GM11168 (cell line): Measurements from ENCODE around the gene ADAMTS17.

ENCODE experiments used
- in situ Hi-C: fragments of 300-500 bp; cut with MboI; formaldehyde crosslinking; loops from one replicate; pipeline ENCODE4 v1.12.0; 2022; ENCODE audit warnings: low sequenced_read_pairs; ENCODE audit not compliant: unreplicated experiment

ADAMTS17 gene

DNA sequence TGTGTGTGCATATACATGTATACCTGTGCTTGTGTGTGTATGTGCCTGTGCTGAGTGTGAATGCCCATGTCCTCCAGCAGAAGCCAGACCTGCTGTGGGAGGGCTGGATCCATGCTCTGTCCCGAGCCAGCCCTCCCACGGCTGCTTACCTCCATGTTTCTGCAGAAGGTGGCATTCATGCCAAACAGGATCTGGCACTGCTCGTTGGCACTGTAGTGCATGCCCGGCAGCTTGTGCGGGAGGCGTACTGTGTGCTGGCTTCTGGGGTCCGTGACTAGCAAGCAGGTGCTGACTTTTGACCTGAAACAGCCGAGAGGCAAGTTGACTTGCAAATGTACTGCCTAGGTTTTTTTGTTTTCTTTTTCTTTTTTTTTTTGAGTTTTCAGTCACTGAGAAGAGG is 189.3 kb downstream of the ADAMTS17 start:
- in situ Hi-C loops, result no loop called here

DNA sequence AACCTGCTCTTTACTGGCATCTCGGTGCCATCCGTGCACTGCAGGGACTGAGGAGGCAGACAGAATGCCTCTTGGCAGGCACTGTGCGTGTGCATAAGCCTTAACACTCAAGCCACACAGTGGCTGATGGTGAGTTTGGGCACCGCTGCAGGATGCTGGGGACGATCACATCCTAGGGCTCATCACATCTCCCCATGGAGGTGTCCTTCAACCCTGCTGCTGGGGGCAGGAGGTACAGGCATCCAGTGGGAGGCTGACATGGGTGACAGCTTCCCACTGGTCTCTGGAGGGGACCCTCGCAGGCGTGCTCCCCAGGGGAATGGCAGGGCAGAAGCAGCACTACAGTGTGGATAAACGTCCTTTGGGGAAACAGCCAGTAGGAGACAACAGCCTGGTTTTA is 190.9 kb downstream of the ADAMTS17 start:
- in situ Hi-C loops, result no loop called here

GRCh38 chr15:100147828-100148227 is 193.9 kb downstream of the ADAMTS17 start:
- in situ Hi-C loops, result no loop called here

DNA sequence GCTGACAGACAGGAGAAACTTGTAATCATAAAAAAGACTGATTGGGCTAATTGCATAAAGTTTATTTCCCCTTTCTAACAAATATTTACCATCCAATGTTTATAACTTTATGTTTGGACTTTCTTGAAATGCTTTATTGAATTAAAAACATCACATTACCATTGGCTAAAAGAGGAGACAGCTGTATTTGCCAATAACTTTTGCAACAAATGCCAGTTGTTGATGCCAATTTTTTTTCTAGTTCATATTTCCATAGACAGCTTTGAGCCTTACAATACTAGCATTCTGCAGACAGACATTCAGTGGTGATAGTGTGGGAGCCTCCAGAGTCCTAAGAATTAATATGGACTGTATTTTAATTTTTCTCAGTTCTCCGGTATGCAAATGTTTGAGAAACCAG is 198.4 kb downstream of the ADAMTS17 start:
- in situ Hi-C loops, result no loop called here

DNA sequence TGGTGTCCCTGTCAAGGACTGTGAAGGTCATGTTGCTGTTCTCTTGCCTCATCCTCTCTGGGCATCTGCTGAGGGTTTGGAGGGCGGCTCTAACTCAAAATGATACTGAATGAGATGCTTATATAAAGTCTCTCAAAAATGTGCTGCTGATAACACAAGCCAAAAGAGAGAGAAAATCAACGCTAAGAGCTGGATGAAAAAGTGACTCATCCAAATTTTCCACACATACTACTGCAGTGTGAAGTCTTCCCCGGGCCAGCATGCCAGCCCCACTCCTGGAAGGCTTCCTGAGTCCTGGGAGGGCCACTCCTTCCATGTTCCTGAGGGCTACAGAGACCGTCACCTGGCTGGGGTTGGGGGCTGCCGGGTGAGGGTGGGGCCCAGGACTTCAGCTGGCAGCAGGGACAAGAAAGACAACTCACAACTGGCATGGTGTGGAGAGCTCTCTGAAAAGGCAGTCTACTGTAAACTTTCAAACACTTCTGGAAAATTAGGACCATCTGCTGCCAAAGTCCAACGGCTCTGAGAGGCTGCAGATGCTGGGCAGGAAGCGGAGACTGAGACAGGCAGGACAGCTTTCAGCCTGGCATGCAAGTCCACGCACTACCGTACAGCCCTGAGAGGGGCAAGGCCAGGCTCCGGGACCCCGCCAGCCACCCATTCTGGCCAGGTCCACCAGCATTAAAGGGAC is 200.3 kb downstream of the ADAMTS17 start:
- in situ Hi-C loops, result no loop called here

- in situ Hi-C loops, result no loop called here
These were observed 201.1 kb downstream of the ADAMTS17 start for GRCh38 chr15:100140527-100141308.

DNA sequence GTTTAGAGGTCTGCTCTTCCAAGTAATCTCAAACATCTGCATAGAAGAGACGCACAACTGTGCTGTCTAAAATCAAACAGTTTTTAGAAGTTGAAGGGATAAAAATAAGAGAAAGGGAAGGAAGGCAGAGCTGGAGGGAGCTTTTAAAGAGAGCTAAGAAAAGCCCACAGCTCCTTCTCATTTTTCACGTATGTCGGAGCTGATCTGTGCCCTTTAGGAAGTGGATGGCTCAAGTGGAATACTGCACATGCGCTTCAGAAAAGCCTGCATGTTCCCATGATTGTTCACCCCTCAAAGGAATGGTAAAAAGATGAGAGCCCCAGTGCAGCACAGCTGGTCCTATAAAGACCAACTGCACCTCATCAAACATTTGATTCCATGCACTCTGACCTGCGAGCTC is 207.2 kb downstream of the ADAMTS17 start:
- in situ Hi-C loops, result no loop called here

- in situ Hi-C loops, result no loop called here
These were observed 207.6 kb downstream of the ADAMTS17 start for GRCh38 chr15:100134089-100134583.

- in situ Hi-C loops, result no loop called here
These were observed 208.8 kb downstream of the ADAMTS17 start for GRCh38 chr15:100133001-100133400.

DNA sequence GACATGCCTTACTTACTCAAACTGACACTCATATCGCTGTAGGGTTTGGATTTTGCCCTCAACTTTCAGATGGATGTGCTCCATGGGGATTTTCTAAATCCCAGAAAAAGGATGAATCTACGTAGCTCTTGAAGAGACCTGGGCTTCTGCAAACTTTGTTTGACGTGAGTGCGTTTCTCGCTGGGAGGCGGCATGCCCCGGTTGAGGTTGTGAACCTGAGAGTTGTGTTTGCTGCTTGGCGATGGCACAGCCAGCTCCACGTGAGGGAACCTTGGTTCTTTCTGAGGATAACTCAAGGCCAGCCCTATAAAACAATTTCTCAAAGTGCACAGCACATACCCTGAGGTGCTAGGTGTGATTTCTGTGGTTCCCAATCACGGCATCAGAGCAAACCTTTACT is 209.5 kb downstream of the ADAMTS17 start:
- in situ Hi-C loops, result no loop called here

GRCh38 chr15:100131321-100132224 is 210.2 kb downstream of the ADAMTS17 start:
- in situ Hi-C loops, result no loop called here

DNA sequence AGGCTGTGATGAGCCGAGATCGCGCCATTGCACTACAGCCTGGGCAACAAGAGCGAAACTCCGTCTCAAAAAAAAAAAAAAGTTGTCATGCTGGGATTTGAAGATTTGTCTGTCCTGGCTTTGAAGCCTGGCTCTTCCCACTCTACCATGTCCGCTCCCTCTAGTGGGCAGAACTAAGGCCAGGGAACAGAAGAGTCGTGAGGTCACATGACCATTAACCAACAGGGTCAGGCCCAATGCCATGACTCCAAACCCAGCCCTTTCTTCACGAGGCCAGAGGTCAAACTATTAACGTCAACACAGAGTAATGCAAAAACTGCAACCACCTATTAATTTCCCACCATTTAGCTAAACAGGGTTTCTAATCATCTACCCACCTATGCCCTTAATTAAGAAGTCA is 212.1 kb downstream of the ADAMTS17 start:
- in situ Hi-C loops, result no loop called here

- in situ Hi-C loops, result no loop called here
These were observed 216.2 kb downstream of the ADAMTS17 start for GRCh38 chr15:100125401-100126191.

DNA sequence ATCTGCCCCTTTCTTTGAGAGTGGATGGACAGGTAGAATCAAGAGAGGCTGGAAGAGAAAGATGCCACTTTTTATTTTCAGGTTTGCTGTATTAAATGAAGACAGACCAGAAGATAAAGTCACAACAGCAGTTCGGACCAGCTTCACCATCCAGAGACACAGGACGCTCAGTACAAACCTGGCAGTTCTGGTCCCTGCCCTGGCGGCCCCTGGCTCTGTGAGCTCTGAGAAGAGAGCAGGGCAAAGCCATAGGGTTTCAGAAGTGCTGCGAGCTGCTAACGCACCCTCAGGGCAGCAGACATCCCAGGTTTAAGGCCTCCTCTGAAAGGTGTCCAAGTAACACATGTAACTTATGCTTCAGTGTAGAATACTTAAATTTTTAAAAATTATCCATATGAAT is 216.8 kb downstream of the ADAMTS17 start:
- in situ Hi-C loops, result no loop called here

- in situ Hi-C loops, result no loop called here
These were observed 217.4 kb downstream of the ADAMTS17 start for GRCh38 chr15:100124361-100124760.

DNA sequence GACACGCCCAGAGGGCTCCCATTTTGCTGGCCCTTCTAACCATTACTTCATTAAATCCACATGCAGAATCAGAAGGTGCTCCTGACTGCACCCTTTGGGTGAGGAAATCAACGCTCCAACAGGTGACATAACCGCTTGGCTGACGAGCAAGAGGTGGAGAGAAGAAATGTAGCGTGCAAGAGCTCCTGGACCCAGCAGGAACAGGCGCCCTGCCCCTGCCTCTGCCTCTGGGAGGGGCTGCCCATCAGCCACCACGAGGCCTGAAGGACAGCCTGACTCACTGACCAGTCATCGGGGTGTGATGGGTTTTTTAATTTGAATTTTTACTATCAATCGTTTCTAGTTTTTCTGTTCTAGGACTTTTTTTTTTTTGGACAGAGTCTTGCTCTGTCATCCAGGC is 218.2 kb downstream of the ADAMTS17 start:
- in situ Hi-C loops, result no loop called here

- in situ Hi-C loops, result no loop called here
These were observed 220.5 kb downstream of the ADAMTS17 start for GRCh38 chr15:100121285-100121684.

DNA sequence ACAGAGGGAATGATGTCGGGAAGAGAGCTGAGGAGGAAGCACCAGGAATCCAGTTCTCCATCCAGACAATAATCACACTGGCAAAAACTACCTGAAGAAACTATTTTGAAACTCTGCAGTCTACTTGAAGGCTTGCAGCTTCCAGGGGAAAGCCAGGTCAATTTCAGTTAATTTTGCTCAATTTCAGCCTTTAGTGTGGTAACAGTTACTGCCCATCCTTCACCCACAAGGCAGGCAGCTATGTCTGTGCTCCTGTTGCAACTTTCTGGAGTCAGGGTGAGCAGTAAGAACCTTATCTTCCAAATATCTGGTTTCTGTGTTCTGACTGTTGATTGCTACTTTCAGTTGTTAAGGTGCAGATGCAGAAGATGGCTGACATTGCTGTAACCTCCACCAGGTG is 221.7 kb downstream of the ADAMTS17 start:
- in situ Hi-C loops, result no loop called here

- in situ Hi-C loops, result no loop called here
These were observed 223.2 kb downstream of the ADAMTS17 start for GRCh38 chr15:100118546-100118945.
